WTC11 (cell line): ENCODE results near the gene RFTN2.

Experiments
- CTCF ChIP-seq: fragments of 200-600 bp; IDR thresholded peaks from 2 replicates; pipeline ENCODE4 v1.8.0; 2022; ENCODE audit warnings: antibody characterized with exemption
- E2F5 ChIP-seq: sonication (generic); formaldehyde crosslinking; IDR thresholded peaks from 2 replicates; pipeline ENCODE4 v1.8.1; 2022; ENCODE audit warnings: mild to moderate bottlenecking, moderate library complexity, missing genetic modification reagents
- GABPB1 ChIP-seq: sonication (generic); formaldehyde crosslinking; IDR thresholded peaks from 2 replicates; pipeline ENCODE4 v1.8.1; 2023; ENCODE audit warnings: mild to moderate bottlenecking, missing genetic modification reagents
- IRF1 ChIP-seq: sonication (generic); formaldehyde crosslinking; IDR thresholded peaks from 2 replicates; pipeline ENCODE4 v1.8.0; 2023; ENCODE audit warnings: missing genetic modification reagents
- MAX ChIP-seq: sonication (generic); formaldehyde crosslinking; IDR thresholded peaks from 2 replicates; pipeline ENCODE4 v1.8.0; 2022; ENCODE audit warnings: mild to moderate bottlenecking, missing genetic modification reagents
- NFE2L1 ChIP-seq: sonication (generic); formaldehyde crosslinking; IDR thresholded peaks from 2 replicates; pipeline ENCODE4 v1.8.1; 2023; ENCODE audit warnings: missing genetic modification reagents
- NR3C1 ChIP-seq: sonication (generic); formaldehyde crosslinking; conservative IDR thresholded peaks from 2 replicates; pipeline ENCODE4 v1.8.1; 2023; ENCODE audit warnings: low read depth, mild to moderate bottlenecking, missing genetic modification reagents
- SMAD3 ChIP-seq: sonication (generic); formaldehyde crosslinking; IDR thresholded peaks from 2 replicates; pipeline ENCODE4 v1.8.0; 2022; ENCODE audit warnings: missing genetic modification reagents, mild to moderate bottlenecking, borderline replicate concordance
- SP1 ChIP-seq: sonication (generic); formaldehyde crosslinking; conservative IDR thresholded peaks from 2 replicates; pipeline ENCODE4 v1.8.1; 2022; ENCODE audit warnings: missing genetic modification reagents
- STAT6 ChIP-seq: sonication (generic); formaldehyde crosslinking; conservative IDR thresholded peaks from 2 replicates; pipeline ENCODE4 v1.8.1; 2023; ENCODE audit warnings: mild to moderate bottlenecking, low read depth, missing genetic modification reagents, moderate library complexity
- TCF7 ChIP-seq: sonication (generic); formaldehyde crosslinking; IDR thresholded peaks from 2 replicates; pipeline ENCODE4 v1.8.0; 2022; ENCODE audit warnings: mild to moderate bottlenecking, low read depth, missing genetic modification reagents, moderate library complexity
- ZNF138 ChIP-seq: sonication (generic); formaldehyde crosslinking; conservative IDR thresholded peaks from 2 replicates; pipeline ENCODE4 v1.8.1; 2022; ENCODE audit warnings: mild to moderate bottlenecking, moderate library complexity, missing genetic modification reagents
- TF ChIP-seq, protein P1 (sequence below): sonication (generic); formaldehyde crosslinking; conservative IDR thresholded peaks from 2 replicates; pipeline ENCODE4 v1.8.1; 2022; ENCODE audit warnings: mild to moderate bottlenecking, missing genetic modification reagents
- TF ChIP-seq, protein P2 (sequence below): sonication (generic); formaldehyde crosslinking; IDR thresholded peaks from 2 replicates; pipeline ENCODE4 v1.8.1; 2023; ENCODE audit warnings: mild to moderate bottlenecking, missing genetic modification reagents, borderline replicate concordance

- TF ChIP-seq CTCF, result no peak
- TF ChIP-seq SMAD3 (CRISPR knock-in tag), result no peak
- TF ChIP-seq SP1 (CRISPR knock-in tag), result no peak
- TF ChIP-seq GABPB1, result peak; percentile 96
- TF ChIP-seq IRF1, result no peak
- TF ChIP-seq, protein P1, sequence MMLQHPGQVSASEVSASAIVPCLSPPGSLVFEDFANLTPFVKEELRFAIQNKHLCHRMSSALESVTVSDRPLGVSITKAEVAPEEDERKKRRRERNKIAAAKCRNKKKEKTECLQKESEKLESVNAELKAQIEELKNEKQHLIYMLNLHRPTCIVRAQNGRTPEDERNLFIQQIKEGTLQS (CRISPR knock-in tag), result no peak
- TF ChIP-seq, protein P2, sequence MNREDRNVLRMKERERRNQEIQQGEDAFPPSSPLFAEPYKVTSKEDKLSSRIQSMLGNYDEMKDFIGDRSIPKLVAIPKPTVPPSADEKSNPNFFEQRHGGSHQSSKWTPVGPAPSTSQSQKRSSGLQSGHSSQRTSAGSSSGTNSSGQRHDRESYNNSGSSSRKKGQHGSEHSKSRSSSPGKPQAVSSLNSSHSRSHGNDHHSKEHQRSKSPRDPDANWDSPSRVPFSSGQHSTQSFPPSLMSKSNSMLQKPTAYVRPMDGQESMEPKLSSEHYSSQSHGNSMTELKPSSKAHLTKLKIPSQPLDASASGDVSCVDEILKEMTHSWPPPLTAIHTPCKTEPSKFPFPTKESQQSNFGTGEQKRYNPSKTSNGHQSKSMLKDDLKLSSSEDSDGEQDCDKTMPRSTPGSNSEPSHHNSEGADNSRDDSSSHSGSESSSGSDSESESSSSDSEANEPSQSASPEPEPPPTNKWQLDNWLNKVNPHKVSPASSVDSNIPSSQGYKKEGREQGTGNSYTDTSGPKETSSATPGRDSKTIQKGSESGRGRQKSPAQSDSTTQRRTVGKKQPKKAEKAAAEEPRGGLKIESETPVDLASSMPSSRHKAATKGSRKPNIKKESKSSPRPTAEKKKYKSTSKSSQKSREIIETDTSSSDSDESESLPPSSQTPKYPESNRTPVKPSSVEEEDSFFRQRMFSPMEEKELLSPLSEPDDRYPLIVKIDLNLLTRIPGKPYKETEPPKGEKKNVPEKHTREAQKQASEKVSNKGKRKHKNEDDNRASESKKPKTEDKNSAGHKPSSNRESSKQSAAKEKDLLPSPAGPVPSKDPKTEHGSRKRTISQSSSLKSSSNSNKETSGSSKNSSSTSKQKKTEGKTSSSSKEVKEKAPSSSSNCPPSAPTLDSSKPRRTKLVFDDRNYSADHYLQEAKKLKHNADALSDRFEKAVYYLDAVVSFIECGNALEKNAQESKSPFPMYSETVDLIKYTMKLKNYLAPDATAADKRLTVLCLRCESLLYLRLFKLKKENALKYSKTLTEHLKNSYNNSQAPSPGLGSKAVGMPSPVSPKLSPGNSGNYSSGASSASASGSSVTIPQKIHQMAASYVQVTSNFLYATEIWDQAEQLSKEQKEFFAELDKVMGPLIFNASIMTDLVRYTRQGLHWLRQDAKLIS, result no peak
- TF ChIP-seq NFE2L1 (CRISPR knock-in tag), result no peak
- TF ChIP-seq STAT6, result no peak
- no peak for TF ChIP-seq NR3C1
- TF ChIP-seq MAX, result no peak
- no peak for TF ChIP-seq TCF7 (CRISPR knock-in tag)
- no peak for TF ChIP-seq ZNF138 (CRISPR knock-in tag)
- no peak for TF ChIP-seq E2F5 (CRISPR knock-in tag)
Observed at GRCh38 chr2:197613509-197613987, 61.8 kb downstream of the RFTN2 start.
